ENCODE measurements around the gene IRF2BP2. TPM values are rescaled to one million over a fixed set of nuclear protein-coding genes. Genes with fewer than 3 reads are reported as not detected.

IRF2BP2 gene
- polyA plus RNA-seq, 1 experiment = 20.7 TPM

GRCh38 chr1:234586304-234586703, 23.7 kb downstream of the IRF2BP2 start:
- TF ChIP-seq, protein P1, sequence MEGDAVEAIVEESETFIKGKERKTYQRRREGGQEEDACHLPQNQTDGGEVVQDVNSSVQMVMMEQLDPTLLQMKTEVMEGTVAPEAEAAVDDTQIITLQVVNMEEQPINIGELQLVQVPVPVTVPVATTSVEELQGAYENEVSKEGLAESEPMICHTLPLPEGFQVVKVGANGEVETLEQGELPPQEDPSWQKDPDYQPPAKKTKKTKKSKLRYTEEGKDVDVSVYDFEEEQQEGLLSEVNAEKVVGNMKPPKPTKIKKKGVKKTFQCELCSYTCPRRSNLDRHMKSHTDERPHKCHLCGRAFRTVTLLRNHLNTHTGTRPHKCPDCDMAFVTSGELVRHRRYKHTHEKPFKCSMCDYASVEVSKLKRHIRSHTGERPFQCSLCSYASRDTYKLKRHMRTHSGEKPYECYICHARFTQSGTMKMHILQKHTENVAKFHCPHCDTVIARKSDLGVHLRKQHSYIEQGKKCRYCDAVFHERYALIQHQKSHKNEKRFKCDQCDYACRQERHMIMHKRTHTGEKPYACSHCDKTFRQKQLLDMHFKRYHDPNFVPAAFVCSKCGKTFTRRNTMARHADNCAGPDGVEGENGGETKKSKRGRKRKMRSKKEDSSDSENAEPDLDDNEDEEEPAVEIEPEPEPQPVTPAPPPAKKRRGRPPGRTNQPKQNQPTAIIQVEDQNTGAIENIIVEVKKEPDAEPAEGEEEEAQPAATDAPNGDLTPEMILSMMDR (IDR thresholded peaks at IDR 0.05; ENCODE audit: insufficient read depth, low read depth, low read length) = no peak
- CTCF ChIA-PET = interaction anchor here (1.6 kb wide), 1 partner anchor 8 kb away, joined by 6 read pairs; no protein-coding TSS in a partner anchor
- POLR2A ChIA-PET = no interaction called here
- Histone ChIP-seq H3K36me3 (ENCODE audit: control insufficient read depth, insufficient read depth, low read length) (no peaks in the 10 kb centered on the region), H3K27me3 (ENCODE audit: control insufficient read depth, insufficient read depth, low read length) (no peaks in the 10 kb centered on the region), H3K4me3 (ENCODE audit: low read depth, low read length) (no peak overlapping the region)
- DNase-seq (ENCODE audit: low read depth) = no peak

DNA sequence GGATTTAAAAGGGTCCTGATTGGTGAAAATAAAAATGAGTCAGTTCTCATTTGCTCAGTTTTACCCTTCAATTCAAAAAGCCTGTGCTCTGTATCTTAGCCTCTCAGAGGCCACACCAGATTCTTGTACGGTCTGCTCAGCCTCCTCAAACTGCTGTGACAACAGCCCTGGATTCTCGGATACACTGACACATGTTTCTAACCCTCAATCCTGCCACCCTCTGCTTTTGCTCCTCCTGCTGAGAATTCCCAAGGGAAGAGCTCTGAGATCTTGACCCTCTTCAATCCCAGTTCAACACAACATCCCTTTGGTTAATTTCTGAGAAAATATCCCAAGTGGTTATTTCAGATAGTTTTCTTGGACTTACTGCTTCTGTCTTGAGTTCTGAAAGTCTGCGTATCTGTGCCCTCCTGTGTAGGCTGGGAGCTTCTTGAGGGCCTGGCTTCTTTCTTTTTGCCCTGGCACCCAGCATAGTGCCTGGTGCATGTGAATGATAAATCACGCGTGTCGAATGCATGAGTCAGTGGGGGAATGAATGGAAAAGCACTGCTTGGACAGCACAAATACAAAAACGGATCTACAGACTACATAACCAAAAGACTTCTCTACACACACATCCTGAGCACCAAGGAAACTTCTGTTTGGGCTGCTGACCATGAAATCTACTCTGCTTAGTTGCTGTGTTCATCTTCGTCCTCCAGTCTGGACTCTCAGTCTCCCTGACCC, 24.5 kb downstream of the IRF2BP2 start:
- Histone ChIP-seq H3K4me3 (ENCODE audit: low read depth, low read length) (no peak overlapping the region), H3K27me3 (ENCODE audit: control insufficient read depth, insufficient read depth, low read length) (no peaks in the 10 kb centered on the region), H3K36me3 (ENCODE audit: control insufficient read depth, insufficient read depth, low read length) (no peaks in the 10 kb centered on the region)
- CTCF ChIA-PET = interaction anchor here (0.7 to 1.0 kb wide), 3 partner anchors 12 to 756 kb away, joined by 3 to 6 read pairs (median 3); no protein-coding TSS in a partner anchor
- POLR2A ChIA-PET = no interaction called here
- TF ChIP-seq, protein P1 (IDR thresholded peaks at IDR 0.05; ENCODE audit: insufficient read depth, low read depth, low read length) = no peak
- DNase-seq (ENCODE audit: low read depth) = no peak

DNA sequence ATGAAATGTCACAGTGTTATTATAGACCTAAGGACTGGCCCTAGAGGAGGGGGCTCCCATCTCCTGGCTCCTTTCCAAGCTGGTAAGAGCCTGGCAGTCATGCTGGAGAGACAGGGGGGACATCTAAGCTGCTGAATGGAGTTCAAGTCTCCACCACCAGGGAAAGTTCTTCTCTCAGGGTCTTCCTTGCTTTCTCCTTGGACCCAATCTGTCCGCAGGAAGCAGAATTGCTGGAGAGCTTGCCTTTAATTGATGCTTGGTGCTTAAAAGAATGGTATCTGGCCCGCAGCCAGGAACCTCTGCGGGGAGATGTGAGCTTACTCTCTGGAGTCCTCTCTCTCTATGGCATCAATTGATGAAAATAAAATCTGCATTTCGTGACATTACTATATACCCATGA, 25.1 kb downstream of the IRF2BP2 start:
- ChIA-PET CTCF (interaction anchor here (0.7 to 1.2 kb wide), 4 partner anchors 13 to 757 kb away, joined by 3 to 6 read pairs (median 3); no protein-coding TSS in a partner anchor), POLR2A (no interaction called here)
- TF ChIP-seq, protein P1 (IDR thresholded peaks at IDR 0.05; ENCODE audit: insufficient read depth, low read depth, low read length) = no peak
- no peak for DNase-seq (ENCODE audit: low read depth)
- Histone ChIP-seq H3K27me3 (ENCODE audit: control insufficient read depth, insufficient read depth, low read length) (no peaks in the 10 kb centered on the region), H3K4me3 (ENCODE audit: low read depth, low read length) (no peak overlapping the region), H3K36me3 (ENCODE audit: control insufficient read depth, insufficient read depth, low read length) (no peaks in the 10 kb centered on the region)

GRCh38 chr1:234584420-234584805, 25.6 kb downstream of the IRF2BP2 start:
- Histone ChIP-seq H3K36me3 (ENCODE audit: control insufficient read depth, insufficient read depth, low read length) (no peaks in the 10 kb centered on the region), H3K4me3 (ENCODE audit: low read depth, low read length) (no peak overlapping the region), H3K27me3 (ENCODE audit: control insufficient read depth, insufficient read depth, low read length) (no peaks in the 10 kb centered on the region)
- CTCF ChIA-PET = interaction anchor here (0.6 to 1.2 kb wide), 4 partner anchors 20 to 390 kb away, joined by 3 to 5 read pairs (median 3); no protein-coding TSS in a partner anchor
- TF ChIP-seq, protein P1 (IDR thresholded peaks at IDR 0.05; ENCODE audit: insufficient read depth, low read depth, low read length) = no peak
- POLR2A ChIA-PET = no interaction called here
- DNase-seq (ENCODE audit: low read depth) = no peak

DNA sequence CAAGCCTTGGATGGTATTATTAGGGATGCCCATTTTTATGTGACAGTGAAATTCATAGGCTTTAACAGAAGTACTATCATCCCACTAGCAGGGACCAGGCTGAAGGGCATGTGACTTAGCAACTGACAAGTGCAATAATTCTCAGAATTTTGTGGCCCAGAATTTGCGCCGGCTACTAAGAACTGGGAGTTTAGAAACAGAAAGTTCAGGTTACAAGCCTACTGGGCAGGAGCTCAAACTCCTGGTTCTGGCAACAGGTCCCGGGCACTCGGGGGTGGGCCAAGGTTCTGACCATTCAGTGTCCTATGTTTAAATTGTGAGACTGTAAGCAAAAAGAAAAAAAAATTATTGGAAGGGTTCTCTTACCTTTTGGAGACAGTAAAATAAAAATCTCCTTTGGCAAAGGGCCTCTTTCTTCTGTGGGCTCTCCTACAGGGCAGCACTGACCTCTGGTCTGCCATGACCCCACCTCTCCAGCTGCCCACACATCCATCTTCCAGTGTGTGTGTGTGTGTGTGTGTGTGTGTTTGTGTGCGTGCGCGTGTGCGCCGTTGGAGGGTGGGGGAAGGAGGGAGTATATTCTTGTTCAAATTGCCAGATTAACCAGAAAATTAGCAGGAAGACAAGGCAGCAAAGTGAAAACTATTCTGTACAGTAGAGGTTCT, 26.1 kb downstream of the IRF2BP2 start:
- Histone ChIP-seq H3K27me3 (ENCODE audit: control insufficient read depth, insufficient read depth, low read length) (no peaks in the 10 kb centered on the region), H3K36me3 (ENCODE audit: control insufficient read depth, insufficient read depth, low read length) (no peaks in the 10 kb centered on the region), H3K4me3 (ENCODE audit: low read depth, low read length) (no peak overlapping the region)
- POLR2A ChIA-PET = no interaction called here
- TF ChIP-seq, protein P1 (IDR thresholded peaks at IDR 0.05; ENCODE audit: insufficient read depth, low read depth, low read length) = no peak
- no peak for DNase-seq (ENCODE audit: low read depth)
- CTCF ChIA-PET = interaction anchor here (0.6 to 1.2 kb wide), 4 partner anchors 20 to 390 kb away, joined by 3 to 5 read pairs (median 3); no protein-coding TSS in a partner anchor

Measured in BJ (cell line).